Liver (tissue), 9 donors: Measurements from ENCODE around the gene KRT25. TPM values are rescaled to one million over a fixed set of nuclear protein-coding genes. Genes with fewer than 3 reads are reported as not detected.
"Not testable (repeated sequence)": the region's sequence is repeated elsewhere in the genome, so short reads cannot be mapped to it uniquely, and the experiment has no call there.

Experiments
- DNase-seq: peaks from one replicate; pipeline ENCODE4 v3.0.0-alpha.2; 2017; ENCODE audit warnings: low spot score
- H3K27ac ChIP-seq, 2 donors: one replicate each; pipeline ENCODE4 v1.7.0; 2013; ENCODE audit warnings: inconsistent platforms in 2 of 2, low read length in 2 of 2, control low read depth in 1 of 2, low read depth in 1 of 2, mild to moderate bottlenecking in 1 of 2
- H3K27me3 ChIP-seq, 4 donors: one replicate each; pipeline versions ENCODE4 v1.6.1 to v1.7.0; 2013; ENCODE audit warnings: low read length in 3 of 4, inconsistent platforms in 1 of 4, mild to moderate bottlenecking in 1 of 4, moderate library complexity in 1 of 4; ENCODE audit not compliant: control insufficient read depth in 4 of 4, insufficient read depth in 4 of 4
- H3K36me3 ChIP-seq, 4 donors: one replicate each; pipeline versions ENCODE4 v1.6.1 to v1.7.0; 2013; ENCODE audit warnings: low read length in 3 of 4, mild to moderate bottlenecking in 3 of 4, low read depth in 1 of 4, moderate library complexity in 1 of 4; ENCODE audit not compliant: control insufficient read depth in 4 of 4, insufficient read depth in 3 of 4
- H3K4me1 ChIP-seq, 4 donors: one replicate each; pipeline versions ENCODE4 v1.6.1 to v1.7.0; 2013; ENCODE audit warnings: low read length in 3 of 4, mild to moderate bottlenecking in 3 of 4, moderate library complexity in 1 of 4; ENCODE audit not compliant: control insufficient read depth in 4 of 4, insufficient read depth in 4 of 4
- H3K4me3 ChIP-seq, 3 donors: one replicate each; pipeline versions ENCODE4 v1.6.1 to v1.7.0; 2013; ENCODE audit warnings: low read length in 3 of 3, control low read depth in 1 of 3, low read depth in 1 of 3, mild to moderate bottlenecking in 1 of 3
- H3K9ac ChIP-seq, 2 donors: one replicate each; pipeline ENCODE4 v1.7.0; 2013; ENCODE audit warnings: low read length in 2 of 2, mild to moderate bottlenecking in 2 of 2, moderate library complexity in 2 of 2, control low read depth in 1 of 2, low read depth in 1 of 2
- H3K9me3 ChIP-seq, 4 donors: one replicate each; pipeline versions ENCODE4 v1.6.1 to v1.7.0; 2013; ENCODE audit warnings: low read length in 3 of 4; ENCODE audit not compliant: control insufficient read depth in 4 of 4
- CTCF ChIP-seq: fragments of 150-350 bp; IDR thresholded peaks from 2 replicates; pipeline ENCODE4 v1.5.1; 2017; ENCODE audit warnings: improper control_type of control experiment, low read depth, low read length; ENCODE audit not compliant: missing input control
- EGR1 ChIP-seq, 2 donors: IDR thresholded peaks; 2 replicates each; pipeline ENCODE4 v1.6.1; 2016 to 2018; ENCODE audit warnings: antibody characterized with exemption in 2 of 2, low read depth in 2 of 2
- FOXA1 ChIP-seq: IDR thresholded peaks from 2 replicates; pipeline ENCODE4 v1.6.1; 2016; ENCODE audit warnings: antibody characterized with exemption
- HNF4G ChIP-seq: IDR thresholded peaks from 2 replicates; pipeline ENCODE4 v1.6.1; 2016; ENCODE audit warnings: antibody characterized with exemption
- JUND ChIP-seq, 2 donors: IDR thresholded peaks; 2 replicates each; pipeline ENCODE4 v1.6.1; 2016; ENCODE audit warnings: antibody characterized with exemption in 2 of 2
- MAX ChIP-seq: IDR thresholded peaks from 2 replicates; pipeline ENCODE4 v1.6.1; 2016; ENCODE audit warnings: antibody characterized with exemption
- NR2F2 ChIP-seq: IDR thresholded peaks from 2 replicates; pipeline ENCODE4 v1.6.1; 2016; ENCODE audit warnings: antibody characterized with exemption
- RAD21 ChIP-seq, 2 donors: IDR thresholded peaks; 2 replicates each; pipeline ENCODE4 v1.6.1; 2016; ENCODE audit warnings: antibody characterized with exemption in 2 of 2, mild to moderate bottlenecking in 2 of 2
- RXRA ChIP-seq, 2 donors: IDR thresholded peaks; 2 replicates each; pipeline ENCODE4 v1.6.1; 2017 to 2018; ENCODE audit warnings: antibody characterized with exemption in 2 of 2, mild to moderate bottlenecking in 1 of 2
- YY1 ChIP-seq: IDR thresholded peaks from 2 replicates; pipeline ENCODE4 v1.6.1; 2016; ENCODE audit warnings: antibody characterized with exemption, mild to moderate bottlenecking
- WGBS: extraction: QIAGEN DNeasy Blood & Tissue Kit; methylation state at CpG from one replicate; pipeline ENCODE4 v1.1.7; 2013; 5-methylcytosine and 5-hydroxymethylcytosine counted together
- polyA plus RNA-seq, 2 donors: library from polyadenylated mRNA; stranded (reverse) in 1 of 2; unstranded in 1 of 2; fragments of 200-250 nt in 1 of 2; fragments of >200 nt in 1 of 2; fragmentation: Nextera tagmentation in 1 of 2; extraction: Ambion mirVana in 1 of 2; gene quantifications; one replicate each; pipeline versions ENCODE4 v1.2.1 to v1.2.3, GENCODE V29; 2013 to 2015
- total RNA-seq, 2 donors: library from RNA; depleted of rRNA; stranded (reverse); fragments of >200 nt; gene quantifications; one replicate each; pipeline ENCODE4 v1.2.3, GENCODE V29; 2014
- TF ChIP-seq, protein P1 (sequence below): IDR thresholded peaks from 2 replicates; pipeline ENCODE4 v1.6.1; 2016; ENCODE audit warnings: antibody characterized with exemption, mild to moderate bottlenecking
- TF ChIP-seq, protein P2 (sequence below): IDR thresholded peaks from 2 replicates; pipeline ENCODE4 v1.6.1; 2016; ENCODE audit warnings: antibody characterized with exemption
- donor health status: healthy.
- donor health status: healthy.
- donor health status: healthy.
- donor health status: healthy.
- donor health status: healthy.

Gene KRT25
- total and polyA plus RNA-seq, 4 donors = not detected

DNA sequence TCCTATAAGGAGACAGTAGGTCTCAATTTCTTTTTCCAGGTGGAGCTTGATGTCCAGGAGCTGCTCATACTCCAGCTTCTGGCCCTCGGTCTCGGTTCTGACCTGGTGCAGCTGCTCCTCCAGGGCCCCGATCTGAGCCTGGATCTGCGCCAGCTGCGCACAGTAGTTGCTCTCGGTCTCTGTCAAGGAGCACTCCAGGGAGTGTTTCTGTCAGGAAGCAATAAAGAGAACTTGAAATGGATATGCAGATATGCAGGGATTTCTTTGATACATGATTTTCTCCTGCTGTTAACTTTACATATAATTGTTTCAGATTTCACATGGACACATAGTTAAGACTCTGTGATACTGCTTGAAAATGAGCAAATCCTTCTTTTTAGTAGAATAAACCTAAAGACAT lies 4.7 kb downstream of the KRT25 start:
- no peak for TF ChIP-seq FOXA1
- TF ChIP-seq, protein P1, sequence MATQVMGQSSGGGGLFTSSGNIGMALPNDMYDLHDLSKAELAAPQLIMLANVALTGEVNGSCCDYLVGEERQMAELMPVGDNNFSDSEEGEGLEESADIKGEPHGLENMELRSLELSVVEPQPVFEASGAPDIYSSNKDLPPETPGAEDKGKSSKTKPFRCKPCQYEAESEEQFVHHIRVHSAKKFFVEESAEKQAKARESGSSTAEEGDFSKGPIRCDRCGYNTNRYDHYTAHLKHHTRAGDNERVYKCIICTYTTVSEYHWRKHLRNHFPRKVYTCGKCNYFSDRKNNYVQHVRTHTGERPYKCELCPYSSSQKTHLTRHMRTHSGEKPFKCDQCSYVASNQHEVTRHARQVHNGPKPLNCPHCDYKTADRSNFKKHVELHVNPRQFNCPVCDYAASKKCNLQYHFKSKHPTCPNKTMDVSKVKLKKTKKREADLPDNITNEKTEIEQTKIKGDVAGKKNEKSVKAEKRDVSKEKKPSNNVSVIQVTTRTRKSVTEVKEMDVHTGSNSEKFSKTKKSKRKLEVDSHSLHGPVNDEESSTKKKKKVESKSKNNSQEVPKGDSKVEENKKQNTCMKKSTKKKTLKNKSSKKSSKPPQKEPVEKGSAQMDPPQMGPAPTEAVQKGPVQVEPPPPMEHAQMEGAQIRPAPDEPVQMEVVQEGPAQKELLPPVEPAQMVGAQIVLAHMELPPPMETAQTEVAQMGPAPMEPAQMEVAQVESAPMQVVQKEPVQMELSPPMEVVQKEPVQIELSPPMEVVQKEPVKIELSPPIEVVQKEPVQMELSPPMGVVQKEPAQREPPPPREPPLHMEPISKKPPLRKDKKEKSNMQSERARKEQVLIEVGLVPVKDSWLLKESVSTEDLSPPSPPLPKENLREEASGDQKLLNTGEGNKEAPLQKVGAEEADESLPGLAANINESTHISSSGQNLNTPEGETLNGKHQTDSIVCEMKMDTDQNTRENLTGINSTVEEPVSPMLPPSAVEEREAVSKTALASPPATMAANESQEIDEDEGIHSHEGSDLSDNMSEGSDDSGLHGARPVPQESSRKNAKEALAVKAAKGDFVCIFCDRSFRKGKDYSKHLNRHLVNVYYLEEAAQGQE = no peak
- TF ChIP-seq MAX = no peak
- no peak for TF ChIP-seq HNF4G
- no peak for TF ChIP-seq YY1
- TF ChIP-seq JUND (IDR thresholded peaks at IDR 0.05) = no peak
- no peak for TF ChIP-seq RAD21 (IDR thresholded peaks at IDR 0.05)
- no peak for TF ChIP-seq NR2F2
- TF ChIP-seq CTCF = no peak
- TF ChIP-seq, protein P2, sequence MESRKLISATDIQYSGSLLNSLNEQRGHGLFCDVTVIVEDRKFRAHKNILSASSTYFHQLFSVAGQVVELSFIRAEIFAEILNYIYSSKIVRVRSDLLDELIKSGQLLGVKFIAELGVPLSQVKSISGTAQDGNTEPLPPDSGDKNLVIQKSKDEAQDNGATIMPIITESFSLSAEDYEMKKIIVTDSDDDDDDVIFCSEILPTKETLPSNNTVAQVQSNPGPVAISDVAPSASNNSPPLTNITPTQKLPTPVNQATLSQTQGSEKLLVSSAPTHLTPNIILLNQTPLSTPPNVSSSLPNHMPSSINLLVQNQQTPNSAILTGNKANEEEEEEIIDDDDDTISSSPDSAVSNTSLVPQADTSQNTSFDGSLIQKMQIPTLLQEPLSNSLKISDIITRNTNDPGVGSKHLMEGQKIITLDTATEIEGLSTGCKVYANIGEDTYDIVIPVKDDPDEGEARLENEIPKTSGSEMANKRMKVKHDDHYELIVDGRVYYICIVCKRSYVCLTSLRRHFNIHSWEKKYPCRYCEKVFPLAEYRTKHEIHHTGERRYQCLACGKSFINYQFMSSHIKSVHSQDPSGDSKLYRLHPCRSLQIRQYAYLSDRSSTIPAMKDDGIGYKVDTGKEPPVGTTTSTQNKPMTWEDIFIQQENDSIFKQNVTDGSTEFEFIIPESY = no peak
- peaks cover 0 to 4% (median 0%) of the 10 kb centered on the region in 4 donors for H3K9me3 ChIP-seq
- H3K27me3 ChIP-seq = no peaks in the 10 kb centered on the region
- no peak for DNase-seq
- no peaks in the 10 kb centered on the region for H3K4me1 ChIP-seq
- no peak overlapping the region for H3K9ac ChIP-seq
- no peaks in the 10 kb centered on the region for H3K36me3 ChIP-seq
- no peak overlapping the region for H3K4me3 ChIP-seq
- no peak overlapping the region for H3K27ac ChIP-seq
- 84% methylated on average over 6 of the region's 6 CpGs for WGBS

- not testable (repeated sequence) for H3K36me3 ChIP-seq, DNase-seq, H3K4me3 ChIP-seq, H3K4me1 ChIP-seq, H3K27me3 ChIP-seq, H3K27ac ChIP-seq, H3K9ac ChIP-seq, H3K9me3 ChIP-seq
- 71% methylated on average over 1 of the region's 1 CpG for WGBS
These were observed 6.5 kb downstream of the KRT25 start for GRCh38 chr17:40748666-40749065.

DNA sequence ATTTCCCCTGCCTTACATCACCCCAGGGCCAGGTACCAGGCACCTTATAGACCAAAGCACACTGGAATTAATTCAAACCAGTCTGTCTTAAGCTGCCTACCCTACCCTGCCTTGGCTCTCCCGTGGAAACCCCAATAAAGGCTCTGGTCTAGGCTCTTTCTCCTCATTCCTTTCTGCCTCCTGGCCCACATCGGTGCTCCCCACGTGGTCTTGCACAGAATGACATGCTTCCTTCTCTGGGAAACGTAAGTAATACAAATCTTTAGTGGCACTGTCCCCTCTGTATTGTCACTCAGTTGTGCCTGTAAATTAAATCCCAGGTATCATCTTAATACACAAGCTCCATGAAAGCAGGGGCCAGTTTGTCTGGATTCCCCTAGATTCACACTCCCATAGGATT lies 16.6 kb downstream of the KRT25 start:
- no peak overlapping the region for H3K4me3 ChIP-seq
- 55% methylated on average over 4 of the region's 4 CpGs for WGBS

More for the DNA sequence above, 16.6 kb downstream of the KRT25 start:
- no peak overlapping the region for H3K27ac ChIP-seq
- no peaks in the 10 kb centered on the region for H3K27me3 ChIP-seq
- H3K36me3 ChIP-seq = no peaks in the 10 kb centered on the region
- no peak for TF ChIP-seq EGR1 (IDR thresholded peaks at IDR 0.05; ENCODE audit: low read depth in 2 of 2)
- no peak for TF ChIP-seq HNF4G
- TF ChIP-seq FOXA1 = no peak
- TF ChIP-seq RXRA (IDR thresholded peaks at IDR 0.05) = no peak
- H3K9ac ChIP-seq = no peak overlapping the region
- DNase-seq = no peak
- no peaks in the 10 kb centered on the region for H3K4me1 ChIP-seq
- H3K9me3 ChIP-seq = peaks cover 0 to 3% (median 0%) of the 10 kb centered on the region in 4 donors
